HepG2 (cell line): ENCODE measurements around the gene CKM. TPM values are rescaled to one million over a fixed set of nuclear protein-coding genes. Genes with fewer than 3 reads are reported as not detected.

Experiments
- ATAC-seq: fragments of 200-7000 bp; cut with Tn5 transposase; 3 replicates; pipeline ENCODE4 v1.9.1; 2020; ENCODE audit warnings: mild to moderate bottlenecking, moderate library complexity
- BruUV-seq: library from RNA; stranded (reverse); fragments of 400-500 nt; replicated peaks from 2 replicates; lab custom pipeline; 2021; lab: Mats Ljungman, UMichigan
- CTCF ChIA-PET: fragments of 300-600 bp; formaldehyde crosslinking; extraction: SDS; loops from one replicate; lab custom pipeline; 2021; ENCODE audit warnings: low total read pairs, inconsistent platforms, low intra/inter-chr PET ratio; lab: Yijun Ruan, JAX
- POLR2A ChIA-PET: fragments of 350-600 bp; sonication (Branson Sonifier 250); formaldehyde crosslinking; loops from one replicate; lab custom pipeline; 2020; ENCODE audit warnings: antibody characterized with exemption, inconsistent platforms; lab: Yijun Ruan, JAX
- DNase-seq: peaks from one replicate; pipeline ENCODE4 v3.0.0-alpha.2; 2015; ENCODE audit warnings: low spot score
- FAIRE-seq: peaks from 3 replicates; lab custom pipeline; 2011; peaks lifted over from hg19 to GRCh38; lab: Jason Lieb, UNC
- H2AFZ ChIP-seq: one replicate; pipeline ENCODE4 v1.6.1; 2011; ENCODE audit warnings: low read length, inconsistent platforms
- H3K27ac ChIP-seq: fragments of 300-600 bp; 3 replicates; pipeline ENCODE4 v1.8.0; 2011; ENCODE audit warnings: mixed run types, mild to moderate bottlenecking, mixed read lengths, low read length, inconsistent platforms; ENCODE audit not compliant: insufficient read depth; ENCODE audit errors: extremely low read length
- H3K27me3 ChIP-seq, 2 experiments: fragments of 200-600 bp in 1 of 2; 2 replicates in 1 of 2; 3 replicates in 1 of 2; pipeline versions ENCODE4 v1.6.0 to v1.8.0; 2011; ENCODE audit warnings: low read length in 2 of 2, mild to moderate bottlenecking in 2 of 2, moderate library complexity in 2 of 2, inconsistent platforms in 1 of 2; ENCODE audit not compliant: insufficient read depth in 2 of 2, control insufficient read depth in 1 of 2
- H3K36me3 ChIP-seq, 2 experiments: fragments of 200-600 bp in 1 of 2; replicated peaks in 1 of 2; 2 replicates in 1 of 2; 3 replicates in 1 of 2; pipeline versions ENCODE4 v1.5.1 to v1.8.0; 2011; ENCODE audit warnings: low read length in 2 of 2, inconsistent platforms in 1 of 2; ENCODE audit not compliant: insufficient read depth in 2 of 2, control insufficient read depth in 1 of 2
- H3K4me1 ChIP-seq: 2 replicates; pipeline ENCODE4 v1.5.1; 2012; ENCODE audit warnings: low read length, inconsistent platforms; ENCODE audit not compliant: insufficient read depth
- H3K4me2 ChIP-seq: 2 replicates; pipeline ENCODE4 v1.6.0; 2011; ENCODE audit warnings: low read depth, low read length, inconsistent platforms
- H3K4me3 ChIP-seq, 3 experiments: fragments of 200-600 bp in 1 of 3; sonication (generic), shearing (Covaris generic) in 1 of 3; replicated peaks in 1 of 3; 2 replicates each; pipeline ENCODE4 v1.5.1; 2011 to 2016; ENCODE audit warnings: low read length in 3 of 3, inconsistent platforms in 2 of 3, low read depth in 2 of 3, mild to moderate bottlenecking in 2 of 3, control low read depth in 1 of 3, mixed read lengths in 1 of 3; ENCODE audit not compliant: insufficient read depth in 1 of 3
- H3K79me2 ChIP-seq: one replicate; pipeline ENCODE4 v1.6.1; 2011; ENCODE audit warnings: low read length, inconsistent platforms; ENCODE audit not compliant: insufficient read depth
- H3K9ac ChIP-seq: 2 replicates; pipeline ENCODE4 v1.6.0; 2011; ENCODE audit warnings: mild to moderate bottlenecking, low read depth, low read length, inconsistent platforms; ENCODE audit not compliant: insufficient read depth
- H3K9me3 ChIP-seq: 2 replicates; pipeline ENCODE4 v1.5.1; 2012; ENCODE audit warnings: mild to moderate bottlenecking, low read length
- H4K20me1 ChIP-seq: 2 replicates; pipeline ENCODE4 v1.6.0; 2011; ENCODE audit warnings: inconsistent platforms, mild to moderate bottlenecking, low read length, moderate library complexity; ENCODE audit not compliant: insufficient read depth
- AGO2 ChIP-seq: fragments of 200-400 bp; formaldehyde crosslinking; optimal IDR thresholded peaks from 2 replicates; pipeline ENCODE3; 2017; ENCODE audit warnings: mild to moderate bottlenecking, low read depth, low read length, moderate library complexity
- ASH2L ChIP-seq: fragments of 300-600, 200-600 bp; sonication (generic); IDR thresholded peaks from 2 replicates; pipeline ENCODE4 v1.7.0; 2017; ENCODE audit warnings: low read depth, mild to moderate bottlenecking, moderate library complexity, mixed read lengths, low read length; ENCODE audit not compliant: insufficient read length
- CHD4 ChIP-seq: fragments of 200-600 bp; sonication (generic); IDR thresholded peaks from 2 replicates; pipeline ENCODE4 v1.7.0; 2017; ENCODE audit warnings: mild to moderate bottlenecking, low read length, borderline replicate concordance
- HNRNPUL1 ChIP-seq: fragments of 200-400 bp; formaldehyde crosslinking; IDR thresholded peaks from 2 replicates; pipeline ENCODE4 v1.6.1; 2017; ENCODE audit warnings: low read depth, mild to moderate bottlenecking, low read length, moderate library complexity
- RCOR2 ChIP-seq: IDR thresholded peaks from 2 replicates; pipeline ENCODE4 v1.6.1; 2016; ENCODE audit warnings: missing biosample characterization, missing genetic modification reagents
- U2AF2 ChIP-seq: fragments of 200-400 bp; formaldehyde crosslinking; IDR thresholded peaks from 2 replicates; pipeline ENCODE4 v1.6.1; 2017; ENCODE audit warnings: low read depth, mild to moderate bottlenecking, low read length
- ZMYM3 ChIP-seq: sonication (generic); formaldehyde crosslinking; IDR thresholded peaks from 2 replicates; pipeline ENCODE4 v1.5.1; 2020; ENCODE audit warnings: mild to moderate bottlenecking, missing genetic modification reagents
- ZNF629 ChIP-seq: sonication (generic); formaldehyde crosslinking; conservative IDR thresholded peaks from 2 replicates; pipeline ENCODE4 v1.5.0; 2020; ENCODE audit warnings: missing genetic modification reagents
- WGBS: methylation state at CpG from one replicate; pipeline ENCODE4 v1.1.6; 2017; ENCODE audit warnings: low lambda C conversion rate; 5-methylcytosine and 5-hydroxymethylcytosine counted together
- in situ Hi-C: cut with HindIII; loops from 2 replicates; pipeline ENCODE4 v1.10.0; 2017; ENCODE audit warnings: low pct_unique_long_range_greater_than_20kb; ENCODE audit not compliant: extremely low pct_ligation_motif_present
- intact Hi-C: fragments of 100-400 bp; cut with micrococcal nuclease; formaldehyde crosslinking; loops from one replicate; pipeline ENCODE4 v1.10.0; 2022; ENCODE audit not compliant: unreplicated experiment
- polyA plus RNA-seq, 8 experiments: library from polyadenylated mRNA; depleted of rRNA in 3 of 8; stranded (reverse) in 7 of 8; unstranded in 1 of 8; fragments of >200 nt; fragmentation: Illumina TruSeq in 4 of 8; extraction: Trizol in 4 of 8; gene quantifications; 2 replicates each; pipeline versions ENCODE4 v1.2.1 to v1.2.3, GENCODE V29; 2011 to 2016; ENCODE audit warnings: low read depth in 4 of 8, missing spikeins in 1 of 8, mixed read lengths in 1 of 8; ENCODE audit not compliant: insufficient read depth in 1 of 8
- total RNA-seq, 5 experiments: library from RNA; depleted of rRNA; stranded (reverse); fragments of >200 nt; fragmentation: Illumina TruSeq; extraction: Trizol; gene quantifications; 2 replicates each; pipeline ENCODE4 v1.2.3, GENCODE V29; 2016; ENCODE audit warnings: low read depth in 1 of 5

The CKM gene
- total and polyA plus RNA-seq, 2 of the 13 experiments (the other 11 are each of a cell fraction or from before 2014, with no cell fraction given), result 0.54 to 0.80 TPM

- Histone ChIP-seq H3K9me3 (no peaks in the 10 kb centered on the region), H4K20me1 (peaks cover 4% of the 10 kb centered on the region; the same call in 1 of the 2 replicates), H3K4me3 (no peak overlapping the region), H3K4me2 (no peak overlapping the region), H3K36me3 (peaks cover 9 to 11% of the 10 kb centered on the region in 2 experiments; a peak in 4 of 5 replicates)
- FAIRE-seq, result no peak
- no TSS peak for BruUV-seq
- POLR2A ChIA-PET, result no interaction called here
- TF ChIP-seq RCOR2 (0 out of 2 replicates have a peak, but pooled peaks have one; percentile 29), ZMYM3 (CRISPR knock-in tag) (peak; percentile 81), CHD4 (peak; percentile 90), U2AF2 (no peak), ASH2L (no peak), ZNF629 (CRISPR knock-in tag) (peak; percentile 97)
- TF ChIP-seq, all 625 proteins: peak for 4
- no peaks in the 10 kb centered on the region for H3K27me3 ChIP-seq
- DNase-seq (no peak), ATAC-seq (no peak)
- H3K4me1 ChIP-seq, result peaks cover 31% of the 10 kb centered on the region
- in situ Hi-C loops (no loop called here), intact Hi-C loops (no loop called here)
- no peak overlapping the region for H3K27ac ChIP-seq
- WGBS, result 96% methylated on average over 4 of the region's 4 CpGs
- H2AFZ ChIP-seq, result no peak overlapping the region
- no peak overlapping the region for H3K9ac ChIP-seq
- CTCF ChIA-PET, result no interaction called here
- H3K79me2 ChIP-seq, result peaks cover 8% of the 10 kb centered on the region
These were observed 45.5 kb upstream of the CKM start for GRCh38 chr19:45368127-45368526.

- Histone ChIP-seq H4K20me1 (peaks cover 4% of the 10 kb centered on the region; the same call in 1 of the 2 replicates), H2AFZ (no peak overlapping the region), H3K4me3 (no peak overlapping the region), H3K4me1 (peaks cover 18% of the 10 kb centered on the region), H3K4me2 (no peak overlapping the region), H3K27ac (no peak overlapping the region), H3K27me3 (no peaks in the 10 kb centered on the region), H3K9ac (no peak overlapping the region), H3K79me2 (peaks cover 8% of the 10 kb centered on the region), H3K9me3 (no peaks in the 10 kb centered on the region), H3K36me3 (peaks cover 16 to 30% of the 10 kb centered on the region in 2 experiments; a peak in 4 of 5 replicates)
- in situ Hi-C loops (no loop called here), intact Hi-C loops (no loop called here)
- ATAC-seq (no peak), FAIRE-seq (no peak), DNase-seq (no peak)
- POLR2A ChIA-PET, result no interaction called here
- CTCF ChIA-PET, result no interaction called here
- 80% methylated on average over 1 of the region's 12 CpGs for WGBS
- TF ChIP-seq AGO2 (peak; percentile 28), HNRNPUL1 (no peak)
- BruUV-seq, result no TSS peak
These were observed 42.0 kb upstream of the CKM start for GRCh38 chr19:45364696-45365095.
